ENCODE measurements around the gene KLK11. TPM values are rescaled to one million over a fixed set of nuclear protein-coding genes. Genes with fewer than 3 reads are reported as not detected.

Gene KLK11
- total and polyA plus RNA-seq, 2 of the 8 experiments (the other 6 are each of a cell fraction or from before 2014, with no cell fraction given) = 0.45 TPM; not detected in 1

DNA sequence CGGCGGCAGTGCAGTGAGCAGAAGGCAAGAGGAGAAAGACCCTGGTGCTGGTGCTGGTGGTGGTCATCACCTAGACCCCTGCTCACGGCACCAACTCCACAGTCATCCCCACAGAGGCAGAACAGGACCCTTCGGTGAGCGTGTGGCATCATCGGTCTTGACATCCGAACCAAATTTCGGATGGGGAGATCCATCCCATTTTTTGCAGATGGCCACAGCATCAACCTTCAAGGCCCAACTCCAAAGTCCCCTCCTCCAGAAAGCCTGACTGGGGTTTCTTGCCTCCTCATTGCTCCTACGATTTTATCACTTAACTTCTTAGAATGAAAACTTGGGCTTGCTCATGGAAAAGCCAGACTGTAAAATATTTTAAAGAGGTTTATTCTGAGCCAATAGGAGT, 17.1 kb upstream of the KLK11 start:
- H3K4ac ChIP-seq (replicated peaks; ENCODE audit: insufficient read length, low read depth, low read length) = no peak overlapping the region
- H4K91ac ChIP-seq (replicated peaks; ENCODE audit: insufficient read length, low read length) = peak overlapping the region; percentile 93
- H2BK5ac ChIP-seq (ENCODE audit: low read depth, low read length) = 0 out of 2 replicates have a peak overlapping the region, but pooled peaks have one; percentile 52
- 83% methylated on average over 9 of the region's 9 CpGs; no CpG with 5 or more reads in 1 of the 2 experiments for WGBS, 2 experiments (ENCODE audit: extremely low coverage in 1 of 2, insufficient coverage in 1 of 2, insufficient read length in 1 of 2, insufficient replicate concordance in 2 of 2, low coverage in 1 of 2, low lambda C conversion rate in 2 of 2, missing lambda C conversion rate in 1 of 2)
- H3K4me2 ChIP-seq (ENCODE audit: insufficient read depth in 1 of 2, low read depth in 2 of 2, low read length in 2 of 2) = peak overlapping the region; percentile 15 to 16; a peak in 1 of 4 replicates
- ChIA-PET CTCF (ENCODE audit: partially characterized antibody) (interaction anchor here (0.5 to 6.7 kb wide), 5 partner anchors 23 to 505 kb away, joined by 3 to 54 read pairs (median 5); partner anchors contain the start of gene KLK10), POLR2A (ENCODE audit: partially characterized antibody) (interaction anchor here (1.1 to 1.4 kb wide), 2 partner anchors 26 kb away, joined by 3 to 4 read pairs; no protein-coding TSS in a partner anchor)
- H2AFZ ChIP-seq (ENCODE audit: low read length) = peak overlapping the region; percentile 89
- H3K79me1 ChIP-seq (ENCODE audit: low read depth, low read length) = no peaks in the 10 kb centered on the region
- no peaks in the 10 kb centered on the region for H3K79me2 ChIP-seq (ENCODE audit: control insufficient read depth in 1 of 2, insufficient read depth in 2 of 2, low read length in 2 of 2)
- H3K4me1 ChIP-seq (replicated peaks in 1 of 4; ENCODE audit: control insufficient read depth in 3 of 4, insufficient read depth in 4 of 4, low read length in 3 of 4) = peaks cover 0 to 14% (median 7%) of the 10 kb centered on the region in 4 experiments; a peak in 4 of 7 replicates
- H2AK5ac ChIP-seq (ENCODE audit: low read depth, low read length) = peak overlapping the region; percentile 91; the same call in 1 of the 2 replicates
- no peak for DNase-seq (ENCODE audit: low read depth in 1 of 2, low spot score in 2 of 2)
- H3K36me3 ChIP-seq (ENCODE audit: control insufficient read depth in 2 of 4, insufficient read depth in 4 of 4, low read length in 3 of 4) = no peaks in the 10 kb centered on the region
- H4K8ac ChIP-seq (ENCODE audit: extremely low read depth, insufficient read depth, low read length) = no peak overlapping the region; the same call in 1 of the 2 replicates
- peak overlapping the region; percentile 63; the same call in 1 of the 2 replicates for H3K18ac ChIP-seq (ENCODE audit: extremely low read depth, low read length)
- H4K5ac ChIP-seq (ENCODE audit: insufficient read length, low read depth, low read length) = no peak overlapping the region
- peak overlapping the region; percentile 61; the same call in 1 of the 2 replicates for H2BK20ac ChIP-seq (ENCODE audit: low read length)
- no peak overlapping the region for H3K14ac ChIP-seq (ENCODE audit: insufficient read length)
- no peak overlapping the region for H3K56ac ChIP-seq (replicated peaks; ENCODE audit: insufficient read length, low read depth, low read length)
- TF ChIP-seq, protein P1, sequence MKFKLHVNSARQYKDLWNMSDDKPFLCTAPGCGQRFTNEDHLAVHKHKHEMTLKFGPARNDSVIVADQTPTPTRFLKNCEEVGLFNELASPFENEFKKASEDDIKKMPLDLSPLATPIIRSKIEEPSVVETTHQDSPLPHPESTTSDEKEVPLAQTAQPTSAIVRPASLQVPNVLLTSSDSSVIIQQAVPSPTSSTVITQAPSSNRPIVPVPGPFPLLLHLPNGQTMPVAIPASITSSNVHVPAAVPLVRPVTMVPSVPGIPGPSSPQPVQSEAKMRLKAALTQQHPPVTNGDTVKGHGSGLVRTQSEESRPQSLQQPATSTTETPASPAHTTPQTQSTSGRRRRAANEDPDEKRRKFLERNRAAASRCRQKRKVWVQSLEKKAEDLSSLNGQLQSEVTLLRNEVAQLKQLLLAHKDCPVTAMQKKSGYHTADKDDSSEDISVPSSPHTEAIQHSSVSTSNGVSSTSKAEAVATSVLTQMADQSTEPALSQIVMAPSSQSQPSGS (IDR thresholded peaks at IDR 0.05; ENCODE audit: low read length) = no peak
- no peaks in the 10 kb centered on the region for H3K27me3 ChIP-seq (replicated peaks in 1 of 4; ENCODE audit: control insufficient read depth in 3 of 4, extremely low read depth in 1 of 4, insufficient read depth in 3 of 4, low read length in 3 of 4)
- H3K9me3 ChIP-seq (ENCODE audit: insufficient read depth in 2 of 2, low read depth in 1 of 2, low read length in 1 of 2) = no peaks in the 10 kb centered on the region
- no peak overlapping the region for H3K4me3 ChIP-seq (ENCODE audit: extremely low read depth in 1 of 4, insufficient read depth in 2 of 4, low read depth in 3 of 4, low read length in 4 of 4)
- peak overlapping the region; percentile 95; the same call in 1 of the 2 replicates for H2BK12ac ChIP-seq (ENCODE audit: low read depth, low read length)
- no peak overlapping the region for H3K23ac ChIP-seq (ENCODE audit: insufficient read length)
- H3K23me2 ChIP-seq (ENCODE audit: low read depth, low read length) = no peaks in the 10 kb centered on the region; the same call in 1 of the 2 replicates
- H3K27ac ChIP-seq (ENCODE audit: low read depth, low read length) = no peak overlapping the region
- no peaks in the 10 kb centered on the region for H4K20me1 ChIP-seq (replicated peaks in 1 of 2; ENCODE audit: control insufficient read depth in 1 of 2, insufficient read depth in 2 of 2, low read length in 2 of 2)
- no peak for FAIRE-seq
- peak overlapping the region; percentile 16 for H2BK120ac ChIP-seq (replicated peaks; ENCODE audit: low read depth, low read length)
- no peak overlapping the region for H3K9ac ChIP-seq (replicated peaks in 1 of 4; ENCODE audit: extremely low read depth in 1 of 4, low read depth in 3 of 4, low read length in 3 of 4)
- no peak overlapping the region; the same call in 1 of the 2 replicates for H2BK15ac ChIP-seq (ENCODE audit: low read length)

Data from H1 (cell line).